ENCODE measurements around the gene B4GALNT1.
"Not testable (repeated sequence)": the region's sequence is repeated elsewhere in the genome, so short reads cannot be mapped to it uniquely, and the experiment has no call there.

Gene B4GALNT1

DNA sequence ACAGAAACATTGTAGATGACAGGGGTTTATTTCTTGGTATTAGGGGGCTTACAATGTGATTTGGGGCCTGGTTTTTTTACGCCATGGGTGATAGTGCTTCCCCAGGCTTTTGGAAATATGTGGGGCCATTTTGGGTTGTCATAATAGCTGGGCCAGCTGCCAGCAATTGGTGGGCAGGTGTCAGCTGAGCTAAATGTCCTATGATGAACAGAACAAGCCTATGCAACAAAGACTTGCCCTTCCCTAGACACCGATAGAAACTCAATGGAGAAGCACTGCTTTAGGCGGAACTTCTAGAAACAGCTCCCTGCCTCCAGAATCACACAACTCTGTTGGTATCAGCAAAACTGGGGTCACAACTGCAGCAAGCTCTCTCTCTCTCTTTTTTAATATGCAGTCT, 5.1 kb upstream of the B4GALNT1 start:
- in situ Hi-C loops (cut with HindIII; ENCODE audit: low sequenced_read_pairs), result no loop called here

DNA sequence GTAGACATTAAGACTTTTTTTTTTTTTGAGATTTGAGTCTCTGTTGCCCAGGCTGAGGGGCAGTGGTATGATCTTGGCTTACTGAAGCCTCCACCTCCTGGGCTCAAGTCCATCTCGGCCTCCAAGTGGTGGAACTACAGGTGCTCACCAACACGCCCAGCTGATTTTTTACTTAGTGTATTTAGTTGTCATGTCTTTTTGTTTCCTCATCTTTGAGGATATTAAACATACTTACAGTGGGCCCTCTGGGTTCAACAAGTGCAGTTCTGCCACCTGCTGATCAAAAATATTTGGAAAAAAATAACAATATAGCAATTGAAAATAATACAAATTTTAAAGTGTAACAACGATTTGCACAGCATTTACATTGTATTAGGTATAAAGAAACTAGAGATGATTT, 4.4 kb upstream of the B4GALNT1 start:
- in situ Hi-C loops (cut with HindIII; ENCODE audit: low sequenced_read_pairs), result no loop called here

DNA sequence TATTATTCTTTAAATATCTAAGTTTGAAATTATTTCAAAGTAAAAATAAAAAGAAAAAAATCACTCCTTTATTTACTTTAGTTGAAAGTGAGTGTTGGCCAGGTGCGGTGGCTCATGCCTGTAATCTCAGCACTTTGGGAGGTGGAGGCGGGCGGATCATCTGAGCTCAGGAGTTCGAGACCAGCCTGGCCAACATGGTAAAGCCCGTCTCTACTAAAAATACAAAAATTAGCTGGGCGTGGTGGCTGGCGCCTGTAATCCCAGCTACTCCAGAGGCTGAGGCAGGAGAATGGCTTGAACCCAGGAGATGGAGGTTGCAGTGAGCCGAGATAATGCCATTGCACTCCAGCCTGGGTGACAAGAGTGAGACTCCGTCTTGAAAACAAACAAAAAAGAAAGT, 3.7 kb upstream of the B4GALNT1 start:
- in situ Hi-C loops (cut with HindIII; ENCODE audit: low sequenced_read_pairs), result not testable (repeated sequence)

DNA sequence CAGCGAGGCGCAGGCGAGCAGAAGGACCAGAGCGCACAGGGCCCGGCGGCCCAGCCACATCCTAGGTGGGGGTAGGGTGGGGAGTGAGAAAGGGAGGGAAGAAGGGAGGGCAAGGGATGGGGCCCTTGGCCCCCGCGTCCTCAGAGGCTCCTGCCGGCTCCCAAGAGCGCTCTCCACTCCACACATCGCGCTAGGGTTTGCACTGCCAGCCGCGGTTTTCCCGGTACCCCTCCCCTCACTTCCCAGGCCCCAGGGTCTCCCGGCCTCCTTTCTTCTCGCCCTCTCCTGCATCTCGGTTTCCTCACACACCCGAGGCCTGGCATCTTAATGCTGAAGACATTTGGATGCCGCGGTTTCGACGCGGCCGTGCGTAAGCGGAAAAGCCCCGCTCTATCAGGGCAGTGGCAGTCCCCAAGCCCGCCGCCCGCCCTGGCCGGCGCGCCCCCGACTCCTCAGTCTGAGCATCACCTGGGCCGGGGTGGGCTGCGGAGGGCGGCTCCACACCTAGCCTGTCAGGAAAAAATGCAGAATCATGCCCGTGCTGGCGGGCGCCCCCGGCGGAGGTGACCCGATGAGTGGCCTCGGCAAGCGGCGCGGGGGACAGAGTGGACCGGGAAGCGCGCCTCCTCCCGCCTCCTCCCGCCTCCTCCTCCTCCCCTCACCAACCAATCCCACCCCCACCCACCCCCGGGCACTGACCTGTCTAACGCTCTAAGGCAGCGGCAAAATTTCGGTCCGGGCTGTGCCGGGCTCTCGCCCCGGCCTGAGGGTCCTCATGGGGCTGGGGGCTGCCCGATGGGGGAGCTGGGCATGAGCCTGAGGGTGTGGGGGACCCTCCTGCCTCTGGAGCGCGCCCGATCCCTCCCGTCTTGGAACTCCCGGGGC, 686 bp downstream of the B4GALNT1 start:
- in situ Hi-C loops (cut with HindIII; ENCODE audit: low sequenced_read_pairs), result no loop called here

DNA sequence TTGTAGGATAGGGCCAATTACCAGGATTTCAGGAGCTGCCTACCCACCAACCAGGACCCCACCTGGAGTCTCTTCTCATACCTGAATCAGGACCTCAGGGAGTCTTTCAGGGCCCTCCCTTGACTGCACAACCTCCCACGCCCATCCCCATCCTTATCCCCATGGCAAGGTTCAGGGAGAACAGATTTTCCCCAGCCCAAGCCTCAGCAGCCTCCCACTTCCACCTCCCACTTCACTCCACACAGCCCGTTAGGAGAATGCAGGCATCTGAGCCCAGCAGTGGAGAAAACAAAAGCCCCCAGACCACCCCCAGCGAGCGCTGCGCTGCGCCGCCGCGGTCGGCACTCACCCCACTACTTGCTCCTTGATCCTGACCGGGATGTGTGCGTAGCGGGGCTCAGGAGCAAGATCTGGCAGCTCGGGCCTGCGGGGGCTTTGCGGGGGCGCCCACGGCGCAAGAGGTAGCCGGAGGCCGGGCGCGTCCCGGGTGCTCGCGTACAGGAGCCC, 1.4 kb downstream of the B4GALNT1 start:
- in situ Hi-C loops (cut with HindIII; ENCODE audit: low sequenced_read_pairs), result no loop called here

DNA sequence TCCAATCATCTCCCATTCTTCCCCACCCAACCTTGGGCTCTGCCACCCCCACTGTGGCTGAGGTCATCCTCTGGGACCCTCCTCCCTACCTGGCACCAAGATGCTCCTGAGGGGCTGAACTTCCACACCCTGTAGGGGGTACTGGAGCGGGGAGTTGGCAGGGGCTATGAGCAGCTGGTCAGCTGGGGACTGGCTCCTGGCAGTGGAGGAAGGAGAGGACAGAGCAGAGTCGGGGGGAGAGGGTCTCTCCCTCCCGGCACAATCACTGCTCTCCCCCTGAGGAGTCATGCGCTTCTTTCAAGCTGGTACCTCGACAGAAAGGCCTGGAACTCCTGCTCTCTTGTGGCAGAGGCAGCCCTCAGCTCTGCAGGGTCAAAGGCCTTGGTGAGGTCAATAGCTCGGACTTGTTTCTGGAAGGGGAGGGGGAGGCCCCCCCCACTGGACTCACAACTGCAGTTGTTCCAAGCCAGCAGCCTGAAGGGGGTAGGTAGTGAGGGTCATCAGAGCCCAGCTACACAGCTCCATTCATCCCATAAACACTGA, 2.0 kb downstream of the B4GALNT1 start:
- in situ Hi-C loops (cut with HindIII; ENCODE audit: low sequenced_read_pairs), result no loop called here

DNA sequence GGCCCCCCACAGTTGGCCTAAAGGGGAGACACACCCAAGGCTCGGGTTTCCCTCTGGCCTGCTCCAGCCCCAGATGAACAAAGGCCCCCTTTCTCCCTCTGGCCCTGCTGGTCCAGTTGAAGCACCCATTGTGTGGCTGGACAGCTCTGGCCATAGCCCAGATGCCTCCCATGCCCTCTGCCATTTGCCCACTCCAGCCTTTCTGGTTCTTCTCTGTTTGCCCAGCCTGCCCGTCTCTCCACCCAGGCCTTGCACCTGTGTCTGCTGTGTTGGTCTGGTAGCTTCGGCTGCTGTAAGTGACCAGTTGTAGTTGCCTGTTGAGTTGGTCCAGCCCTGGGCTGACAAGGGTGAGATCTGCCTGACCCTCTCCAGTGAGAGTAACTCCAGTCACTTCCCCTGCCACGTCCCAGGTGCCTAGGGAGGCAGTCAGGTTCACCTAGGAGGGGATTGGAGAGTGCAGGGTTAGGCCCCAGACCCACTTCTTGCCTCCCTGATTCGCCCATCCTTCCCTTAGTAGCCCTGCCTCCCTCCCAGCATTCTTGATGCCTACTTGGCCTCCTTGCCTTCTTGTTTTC, 3.0 kb downstream of the B4GALNT1 start:
- in situ Hi-C loops (cut with HindIII; ENCODE audit: low sequenced_read_pairs), result loop anchor here (5.0 kb wide), 2 partner anchors 42 to 43 kb away; no protein-coding TSS in a partner anchor

DNA sequence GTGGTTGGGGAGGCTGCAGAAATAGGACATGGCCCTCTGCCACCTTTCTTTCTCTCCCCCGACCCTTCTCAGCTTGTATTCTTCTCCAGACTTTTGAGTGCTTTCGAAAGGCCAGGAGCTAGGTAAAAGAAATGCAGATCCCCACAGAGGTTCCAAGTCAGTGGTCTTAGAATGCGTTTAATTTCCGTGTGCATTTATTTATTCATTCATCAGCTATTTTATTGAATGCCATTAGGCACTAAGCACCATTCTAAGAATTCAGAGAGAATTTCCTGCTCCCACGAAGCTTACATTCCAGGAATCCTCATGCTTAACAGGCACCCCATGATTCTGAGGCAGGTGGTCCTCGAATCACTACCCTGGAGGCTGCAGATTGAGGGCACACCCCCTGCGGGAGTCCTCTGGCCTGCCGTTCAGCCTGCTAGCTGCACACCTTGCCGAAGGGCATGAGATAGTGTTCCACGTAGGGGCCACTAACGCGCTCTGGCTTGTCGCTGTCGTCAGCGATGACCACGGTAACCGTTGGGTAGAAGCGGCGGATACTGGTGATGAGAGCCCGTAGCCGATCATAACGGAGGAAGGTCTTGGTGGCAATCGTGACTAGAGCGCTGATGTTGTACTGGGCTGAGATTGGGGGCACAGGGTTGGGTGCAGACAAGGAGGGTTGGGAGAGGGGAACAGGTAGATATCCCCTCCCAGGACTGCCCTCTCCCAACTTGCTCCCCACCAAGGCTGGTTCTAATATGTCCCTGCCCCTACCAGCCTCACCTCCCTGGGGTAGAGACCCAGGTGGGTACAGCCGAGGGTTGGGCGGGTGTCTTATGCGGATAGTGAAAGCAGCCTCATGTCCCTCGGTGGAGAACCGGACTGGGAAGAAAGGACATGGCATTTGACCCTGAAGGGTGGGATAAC, 4.5 kb downstream of the B4GALNT1 start:
- in situ Hi-C loops (cut with HindIII; ENCODE audit: low sequenced_read_pairs), result loop anchor here (5.0 kb wide), 2 partner anchors 41 to 44 kb away; no protein-coding TSS in a partner anchor

DNA sequence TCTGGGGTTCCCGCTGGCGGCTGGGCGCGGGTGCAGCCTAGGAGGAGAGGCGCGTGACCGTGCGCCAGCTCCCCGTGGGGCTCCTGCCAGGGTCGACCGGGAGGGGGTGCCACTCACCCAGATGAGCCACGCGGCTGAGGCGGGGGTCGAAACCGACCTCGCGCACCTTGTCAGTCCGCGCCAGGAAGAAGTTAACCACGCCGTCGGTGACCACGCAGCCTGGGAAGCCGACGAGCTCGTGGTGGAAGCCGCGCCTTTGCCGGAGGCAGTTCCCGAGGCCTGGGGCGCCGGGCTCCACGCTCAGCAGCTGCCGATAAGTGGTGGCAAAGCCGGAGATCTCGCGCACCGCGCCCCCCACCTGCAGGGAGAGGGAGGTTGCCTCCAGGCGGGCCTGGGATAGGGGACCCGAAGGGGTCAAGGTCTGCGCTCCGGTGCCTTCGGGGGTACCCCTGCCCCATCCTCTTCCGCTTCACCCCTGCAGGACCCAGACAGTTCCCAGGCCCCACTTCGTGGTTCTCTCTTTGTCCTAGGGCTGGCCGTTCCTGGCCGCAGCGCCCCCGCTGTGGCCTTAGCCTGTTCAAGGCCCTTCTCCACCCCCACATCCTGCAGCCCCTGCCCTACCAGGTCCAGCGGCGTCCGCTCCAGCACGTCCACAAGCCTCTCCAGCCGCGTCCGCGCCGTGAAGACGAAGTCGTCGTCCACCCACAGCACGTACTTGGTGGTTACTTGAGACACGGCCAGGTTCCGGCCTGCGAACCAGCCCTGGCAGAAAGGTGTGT, 5.3 kb downstream of the B4GALNT1 start:
- in situ Hi-C loops (cut with HindIII; ENCODE audit: low sequenced_read_pairs), result loop anchor here (5.0 kb wide), 2 partner anchors 40 to 45 kb away; no protein-coding TSS in a partner anchor

DNA sequence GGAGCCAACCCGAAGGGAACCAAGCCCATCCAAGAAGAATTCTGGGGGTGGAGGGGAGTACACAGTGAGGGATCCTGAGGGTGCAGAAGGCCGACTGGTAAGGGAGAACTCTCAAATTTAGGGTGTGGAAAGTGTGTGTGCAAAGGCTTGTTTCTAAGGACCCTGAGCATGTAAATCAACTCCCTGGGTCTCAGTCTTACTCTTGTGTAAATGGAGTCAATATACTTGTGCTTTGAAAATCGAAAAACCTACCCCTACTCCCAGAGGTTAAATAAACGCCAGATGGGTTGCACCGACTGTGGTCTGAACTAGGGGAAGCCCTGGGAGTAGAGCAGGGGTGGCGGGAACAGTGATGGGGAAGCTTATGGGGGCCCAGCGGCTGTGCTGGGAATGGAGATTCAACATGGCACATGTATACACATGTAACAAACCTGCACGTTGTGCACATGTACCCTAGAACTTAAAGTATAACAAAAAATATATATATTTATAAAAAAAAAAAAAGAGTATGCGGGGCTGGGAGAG, 6.0 kb downstream of the B4GALNT1 start:
- in situ Hi-C loops (cut with HindIII; ENCODE audit: low sequenced_read_pairs), result loop anchor here (5.0 kb wide), 2 partner anchors 40 to 45 kb away; no protein-coding TSS in a partner anchor

DNA sequence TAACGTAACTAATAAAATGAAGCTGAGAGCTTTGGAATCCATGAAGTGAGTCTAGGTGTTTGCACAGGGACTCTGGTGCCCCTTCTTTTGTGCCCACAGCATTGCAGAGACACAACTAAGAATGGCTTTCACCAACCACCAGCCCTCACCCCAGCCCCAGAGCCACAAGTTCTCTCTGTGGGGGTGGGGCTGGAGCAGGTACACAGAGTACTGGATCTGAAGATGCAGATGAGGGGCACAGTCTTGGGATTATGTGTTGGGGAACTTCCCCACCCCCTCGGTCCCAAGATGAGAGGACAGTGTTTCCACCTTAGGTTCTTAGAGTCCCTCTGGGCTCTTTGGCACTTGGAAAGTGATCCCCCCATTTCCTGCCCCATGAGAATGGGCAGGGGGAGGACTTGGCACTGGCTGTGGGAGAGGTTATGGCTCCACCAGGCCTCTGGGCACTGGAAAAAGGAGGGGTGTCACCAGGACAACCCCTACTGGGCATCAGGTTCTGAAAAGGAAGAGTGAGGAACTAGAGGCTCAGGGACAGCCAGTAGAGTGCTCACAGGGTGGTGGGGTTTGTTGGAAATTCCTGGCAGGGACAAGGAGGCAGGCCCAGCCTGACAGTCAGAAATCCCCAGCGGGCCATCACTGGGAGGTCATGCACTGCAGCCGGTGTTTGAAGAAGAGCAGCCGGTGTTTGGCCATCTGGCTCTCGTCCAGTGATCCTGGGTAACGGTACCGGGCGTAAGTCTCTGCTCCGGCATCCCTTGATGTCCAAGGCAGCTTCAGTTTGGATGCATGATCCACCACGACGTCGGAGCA, 6.7 kb downstream of the B4GALNT1 start:
- in situ Hi-C loops (cut with HindIII; ENCODE audit: low sequenced_read_pairs), result loop anchor here (5.0 kb wide), 2 partner anchors 39 to 46 kb away; no protein-coding TSS in a partner anchor

DNA sequence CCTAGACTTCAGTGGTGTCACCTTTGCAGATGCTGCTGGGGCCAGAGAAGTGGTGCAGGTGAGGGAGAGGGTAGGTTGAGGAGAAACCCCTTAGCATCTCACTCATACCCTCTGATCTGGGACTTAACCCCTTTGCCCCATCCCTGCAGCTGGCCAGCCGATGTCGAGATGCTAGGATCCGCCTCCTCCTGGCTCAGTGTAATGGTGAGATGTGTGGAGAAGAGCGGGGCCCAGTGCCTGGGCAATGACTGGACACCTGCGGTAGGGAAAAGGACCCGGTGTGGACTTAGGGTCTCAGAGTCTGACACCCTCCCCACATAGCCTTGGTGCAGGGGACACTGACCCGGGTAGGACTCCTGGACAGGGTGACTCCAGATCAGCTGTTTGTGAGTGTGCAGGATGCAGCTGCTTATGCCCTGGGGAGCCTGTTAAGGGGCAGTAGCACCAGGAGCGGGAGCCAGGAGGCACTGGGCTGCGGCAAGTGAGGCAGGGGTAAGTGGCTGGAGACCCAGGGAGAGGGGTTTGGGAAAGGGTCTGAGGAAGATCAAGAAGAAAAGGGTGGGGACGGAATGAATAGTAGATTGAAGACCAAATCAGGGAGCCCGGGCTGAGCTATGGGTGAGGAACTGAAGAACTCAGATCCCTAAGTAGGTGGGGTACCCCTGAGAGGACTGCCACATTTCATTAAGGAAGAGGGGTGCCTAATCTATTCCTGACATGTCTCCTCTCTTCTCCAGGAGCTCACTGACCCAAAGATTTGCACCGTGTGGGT, 7.6 kb downstream of the B4GALNT1 start:
- in situ Hi-C loops (cut with HindIII; ENCODE audit: low sequenced_read_pairs), result loop anchor here (5.0 kb wide), 2 partner anchors 38 to 47 kb away; no protein-coding TSS in a partner anchor

DNA sequence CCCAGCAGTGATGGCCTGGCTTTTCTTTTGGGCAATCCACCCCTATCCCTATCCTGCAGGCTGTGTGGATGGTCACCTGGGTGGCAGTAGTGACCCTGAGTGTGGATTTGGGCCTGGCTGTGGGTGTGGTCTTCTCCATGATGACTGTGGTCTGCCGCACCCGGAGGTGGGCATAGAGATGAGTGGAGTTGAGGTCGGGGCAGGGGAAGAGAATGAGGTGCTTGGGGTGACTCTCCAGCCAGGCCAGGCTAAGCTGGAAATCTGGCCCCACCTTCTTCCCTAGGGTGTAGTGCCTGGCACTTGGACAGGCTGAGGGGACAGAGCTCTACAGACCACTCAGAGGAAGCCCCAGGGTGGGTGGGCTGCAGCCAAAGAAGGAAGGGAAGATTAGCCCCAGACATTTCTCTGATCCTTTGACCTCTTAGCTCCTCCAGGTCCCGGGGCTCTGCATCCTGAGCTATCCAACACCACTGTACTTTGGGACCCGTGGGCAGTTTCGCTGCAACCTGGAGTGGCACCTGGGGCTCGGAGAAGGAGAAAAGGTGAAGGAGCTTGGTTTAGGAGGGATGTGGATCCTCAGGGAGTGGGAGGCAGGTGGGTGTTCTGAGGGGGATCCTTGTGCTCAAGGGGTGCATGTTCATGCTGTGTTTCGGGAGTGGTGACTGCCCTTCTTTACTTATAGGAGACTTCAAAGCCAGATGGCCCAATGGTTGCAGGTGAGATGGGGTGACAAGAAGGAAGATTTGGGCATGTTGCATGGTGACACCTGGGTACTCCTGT, 8.4 kb downstream of the B4GALNT1 start:
- in situ Hi-C loops (cut with HindIII; ENCODE audit: low sequenced_read_pairs), result loop anchor here (5.0 kb wide), 2 partner anchors 37 to 48 kb away; no protein-coding TSS in a partner anchor

DNA sequence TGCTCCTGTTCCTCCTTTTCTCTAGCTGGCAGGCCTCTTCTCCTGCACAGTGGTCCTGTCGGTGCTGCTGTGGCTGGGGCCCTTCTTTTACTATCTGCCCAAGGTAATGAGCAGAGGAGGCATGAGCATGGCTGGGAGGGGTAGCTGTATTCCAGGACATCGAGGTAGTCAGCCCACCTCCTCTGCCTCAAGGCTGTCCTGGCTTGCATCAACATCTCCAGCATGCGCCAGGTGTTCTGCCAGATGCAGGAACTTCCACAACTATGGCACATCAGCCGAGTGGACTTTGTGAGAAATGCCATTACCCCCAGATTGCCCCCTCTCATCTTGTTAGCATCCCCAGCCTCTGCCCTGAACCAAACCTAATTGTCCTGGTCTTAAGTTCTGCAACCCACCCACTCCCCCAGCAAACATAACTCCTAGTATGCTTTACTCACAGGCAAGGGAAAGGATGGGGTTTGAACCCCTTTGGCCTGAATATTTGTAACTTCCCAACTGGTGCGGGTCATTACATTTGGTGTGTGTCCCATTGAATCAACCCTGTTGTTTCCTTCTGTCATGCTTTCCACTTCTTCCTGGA, 9.1 kb downstream of the B4GALNT1 start:
- in situ Hi-C loops (cut with HindIII; ENCODE audit: low sequenced_read_pairs), result no loop called here

DNA sequence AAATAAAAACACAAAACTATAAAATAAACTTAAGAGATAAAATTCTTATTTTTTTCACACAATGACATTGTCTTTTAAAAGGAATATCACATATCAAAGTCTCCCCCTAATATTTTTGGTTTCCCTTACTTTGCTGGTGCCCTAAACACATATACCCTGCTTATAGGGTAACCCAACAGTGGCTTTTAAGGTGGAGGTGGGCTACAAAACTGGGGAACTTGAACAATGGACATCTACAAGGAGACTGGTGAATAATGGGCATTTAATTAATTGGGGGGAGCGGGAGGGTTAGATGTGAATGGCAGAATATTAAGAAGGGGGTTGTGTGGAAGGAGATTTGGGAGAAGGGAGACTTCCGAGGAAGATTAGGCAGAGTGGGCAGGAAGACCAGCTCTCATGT, 9.6 kb downstream of the B4GALNT1 start:
- in situ Hi-C loops (cut with HindIII; ENCODE audit: low sequenced_read_pairs), result no loop called here
